Breast epithelium (tissue), 4 donors: ENCODE data around the gene SYT12. TPM values are rescaled to one million over a fixed set of nuclear protein-coding genes. Genes with fewer than 3 reads are reported as not detected.

Experiments used
- DNase-seq, 2 donors: peaks; one replicate each; pipeline ENCODE4 v3.0.0-alpha.2; 2019; ENCODE audit warnings: low spot score in 2 of 2
- H3K27ac ChIP-seq, 2 donors: fragments of 200-600 bp; sonication (generic) in 1 of 2; one replicate each; pipeline ENCODE4 v1.5.1; 2016 to 2019; ENCODE audit warnings: mild to moderate bottlenecking in 1 of 2
- H3K27me3 ChIP-seq, 2 donors: fragments of 200-600 bp; sonication (generic) in 1 of 2; one replicate each; pipeline versions ENCODE4 v1.5.1 to v1.6.0; 2017 to 2019; ENCODE audit warnings: control low read depth in 1 of 2, mild to moderate bottlenecking in 1 of 2
- H3K36me3 ChIP-seq: fragments of 200-600 bp; one replicate; pipeline ENCODE4 v1.5.1; 2019
- H3K4me1 ChIP-seq, 2 donors: fragments of 200-600 bp; sonication (generic); one replicate each; pipeline ENCODE4 v1.5.1; 2016 to 2019; ENCODE audit warnings: control low read depth in 1 of 2
- H3K4me3 ChIP-seq, 3 donors: fragments of 200-600 bp; sonication (generic); 1 replicate in 2 of 3; 2 replicates in 1 of 3; pipeline ENCODE4 v1.5.1; 2016 to 2019; ENCODE audit warnings: mild to moderate bottlenecking in 3 of 3, moderate library complexity in 2 of 3
- H3K9me3 ChIP-seq, 2 donors: fragments of 200-600 bp; sonication (generic) in 1 of 2; one replicate each; pipeline ENCODE4 v1.5.1; 2016 to 2019; ENCODE audit warnings: control low read depth in 1 of 2
- POLR2A ChIP-seq: fragments of 450-650 bp; IDR thresholded peaks from one replicate; pipeline ENCODE4 v1.6.1; 2016; ENCODE audit warnings: antibody characterized with exemption, mild to moderate bottlenecking, moderate library complexity
- POLR2AphosphoS5 ChIP-seq, 3 donors: sonication (generic); formaldehyde crosslinking; IDR thresholded peaks; one replicate each; pipeline ENCODE4 v1.6.1; 2017; ENCODE audit warnings: antibody characterized with exemption in 3 of 3
- intact Hi-C: fragments of 100-400 bp; cut with DNase I; formaldehyde crosslinking; loops from one replicate; pipeline ENCODE4 v1.15.1; 2023; ENCODE audit warnings: low total_unique reads
- total RNA-seq, 3 donors: library from RNA; depleted of rRNA; stranded (reverse); fragments of >200 nt; gene quantifications; one replicate each; pipeline ENCODE4 v1.1.0, GENCODE V29; 2016
- TF ChIP-seq, protein P1 (sequence below), 3 donors: fragments of 450-650 bp; IDR thresholded peaks; one replicate each; pipeline ENCODE4 v1.5.1; 2016 to 2017; ENCODE audit warnings: antibody characterized with exemption in 3 of 3, mild to moderate bottlenecking in 3 of 3, moderate library complexity in 3 of 3

Gene SYT12
- total RNA-seq, 3 donors from 2014 or later = 0.16 to 30.3 (median 10.2) TPM

DNA sequence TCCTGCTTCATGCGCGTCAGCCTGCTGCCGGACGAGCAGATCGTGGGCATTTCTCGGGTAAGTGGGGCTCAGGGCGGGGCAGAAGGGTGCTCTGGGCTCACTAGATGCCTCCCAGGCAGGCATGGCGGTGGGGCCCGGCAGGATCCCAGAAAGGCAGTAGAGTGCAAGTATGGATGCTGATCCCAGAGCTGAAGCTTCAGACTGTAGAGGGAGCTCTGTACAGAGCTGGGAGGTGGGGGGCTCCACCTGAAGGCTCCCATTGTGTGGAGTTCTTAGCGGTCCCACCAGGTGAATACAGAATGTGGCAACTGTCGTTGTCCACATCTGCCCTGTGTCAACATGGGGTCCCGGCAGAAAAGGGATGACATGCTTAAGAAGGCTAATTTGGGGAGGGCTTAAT is 17.2 kb downstream of the SYT12 start:
- Histone ChIP-seq H3K4me1 (no peaks in the 10 kb centered on the region), H3K27ac (no peak overlapping the region), H3K27me3 (no peaks in the 10 kb centered on the region), H3K4me3 (no peak overlapping the region), H3K36me3 (no peaks in the 10 kb centered on the region), H3K9me3 (no peaks in the 10 kb centered on the region)
- intact Hi-C loops = no loop called here
- no peak for DNase-seq
- no peak for TF ChIP-seq POLR2AphosphoS5 (IDR thresholded peaks at IDR 0.05)
- TF ChIP-seq POLR2A = no peak
- TF ChIP-seq, protein P1, sequence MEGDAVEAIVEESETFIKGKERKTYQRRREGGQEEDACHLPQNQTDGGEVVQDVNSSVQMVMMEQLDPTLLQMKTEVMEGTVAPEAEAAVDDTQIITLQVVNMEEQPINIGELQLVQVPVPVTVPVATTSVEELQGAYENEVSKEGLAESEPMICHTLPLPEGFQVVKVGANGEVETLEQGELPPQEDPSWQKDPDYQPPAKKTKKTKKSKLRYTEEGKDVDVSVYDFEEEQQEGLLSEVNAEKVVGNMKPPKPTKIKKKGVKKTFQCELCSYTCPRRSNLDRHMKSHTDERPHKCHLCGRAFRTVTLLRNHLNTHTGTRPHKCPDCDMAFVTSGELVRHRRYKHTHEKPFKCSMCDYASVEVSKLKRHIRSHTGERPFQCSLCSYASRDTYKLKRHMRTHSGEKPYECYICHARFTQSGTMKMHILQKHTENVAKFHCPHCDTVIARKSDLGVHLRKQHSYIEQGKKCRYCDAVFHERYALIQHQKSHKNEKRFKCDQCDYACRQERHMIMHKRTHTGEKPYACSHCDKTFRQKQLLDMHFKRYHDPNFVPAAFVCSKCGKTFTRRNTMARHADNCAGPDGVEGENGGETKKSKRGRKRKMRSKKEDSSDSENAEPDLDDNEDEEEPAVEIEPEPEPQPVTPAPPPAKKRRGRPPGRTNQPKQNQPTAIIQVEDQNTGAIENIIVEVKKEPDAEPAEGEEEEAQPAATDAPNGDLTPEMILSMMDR (IDR thresholded peaks at IDR 0.05) = no peak

DNA sequence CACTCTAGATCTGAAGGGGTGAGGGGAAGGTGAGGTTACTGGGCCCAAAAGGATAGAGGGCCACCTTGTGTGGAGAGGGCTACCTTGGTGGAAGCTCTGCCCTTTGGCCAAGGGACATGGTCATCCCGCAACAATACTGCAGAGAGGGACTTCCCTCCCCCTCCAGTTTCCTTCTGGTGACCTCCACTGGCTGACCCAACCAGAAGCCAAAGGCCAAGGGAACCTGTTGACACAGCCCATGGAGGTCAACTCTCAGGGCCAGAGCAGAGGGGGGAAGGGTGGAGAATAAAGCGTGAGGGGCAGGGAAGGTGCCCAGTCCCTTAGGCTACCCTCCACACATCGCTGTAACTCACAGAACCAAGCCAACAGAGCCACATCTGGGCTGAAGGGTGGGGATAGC is 18.7 kb downstream of the SYT12 start:
- Histone ChIP-seq H3K4me1 (no peaks in the 10 kb centered on the region), H3K9me3 (no peaks in the 10 kb centered on the region), H3K27ac (no peak overlapping the region), H3K4me3 (no peak overlapping the region), H3K27me3 (no peaks in the 10 kb centered on the region), H3K36me3 (no peaks in the 10 kb centered on the region)
- intact Hi-C loops = no loop called here
- TF ChIP-seq POLR2A (no peak), POLR2AphosphoS5 (IDR thresholded peaks at IDR 0.05) (no peak)
- TF ChIP-seq, protein P1 (IDR thresholded peaks at IDR 0.05) = no peak
- no peak for DNase-seq

DNA sequence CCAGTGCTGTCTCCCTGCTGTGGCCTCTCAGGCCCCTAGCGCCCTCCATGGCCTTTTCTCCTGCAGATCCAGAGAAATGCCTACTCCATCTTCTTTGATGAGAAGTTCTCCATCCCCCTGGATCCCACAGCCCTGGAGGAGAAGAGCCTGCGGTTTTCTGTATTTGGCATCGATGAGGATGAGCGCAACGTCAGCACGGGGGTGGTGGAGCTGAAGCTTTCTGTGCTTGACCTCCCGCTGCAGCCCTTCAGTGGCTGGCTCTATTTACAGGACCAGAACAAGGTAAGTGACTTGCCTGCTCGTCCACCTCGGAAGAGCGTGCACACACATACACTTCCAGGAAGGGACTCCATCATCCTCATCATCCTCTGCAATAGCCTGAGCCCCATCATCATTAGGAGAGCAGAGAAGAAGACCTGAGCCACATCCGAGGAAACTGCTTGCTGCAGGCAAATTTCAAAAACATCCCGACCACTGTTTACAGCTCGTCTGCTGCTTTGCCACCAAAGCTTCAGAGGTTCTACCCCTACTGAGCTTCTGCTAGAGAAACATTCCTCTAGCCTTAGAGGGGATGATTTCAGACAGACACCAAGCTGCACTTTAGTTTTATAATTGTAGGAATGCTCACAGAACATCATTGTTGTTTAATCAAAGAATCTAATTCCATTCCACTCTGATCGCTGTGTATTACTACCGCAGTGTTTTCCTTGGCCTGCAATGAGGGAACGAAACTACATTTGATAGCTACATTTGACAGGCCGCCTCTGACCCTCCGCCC is 20.8 kb downstream of the SYT12 start:
- H3K4me3 ChIP-seq = no peak overlapping the region
- intact Hi-C loops = no loop called here
- TF ChIP-seq, protein P1 (IDR thresholded peaks at IDR 0.05) = no peak
- TF ChIP-seq POLR2AphosphoS5 (IDR thresholded peaks at IDR 0.05) (no peak), POLR2A (no peak)
- DNase-seq = no peak
- no peaks in the 10 kb centered on the region for H3K9me3 ChIP-seq
- no peak overlapping the region for H3K27ac ChIP-seq
- H3K27me3 ChIP-seq = no peaks in the 10 kb centered on the region
- H3K36me3 ChIP-seq = no peaks in the 10 kb centered on the region
- H3K4me1 ChIP-seq = no peaks in the 10 kb centered on the region

DNA sequence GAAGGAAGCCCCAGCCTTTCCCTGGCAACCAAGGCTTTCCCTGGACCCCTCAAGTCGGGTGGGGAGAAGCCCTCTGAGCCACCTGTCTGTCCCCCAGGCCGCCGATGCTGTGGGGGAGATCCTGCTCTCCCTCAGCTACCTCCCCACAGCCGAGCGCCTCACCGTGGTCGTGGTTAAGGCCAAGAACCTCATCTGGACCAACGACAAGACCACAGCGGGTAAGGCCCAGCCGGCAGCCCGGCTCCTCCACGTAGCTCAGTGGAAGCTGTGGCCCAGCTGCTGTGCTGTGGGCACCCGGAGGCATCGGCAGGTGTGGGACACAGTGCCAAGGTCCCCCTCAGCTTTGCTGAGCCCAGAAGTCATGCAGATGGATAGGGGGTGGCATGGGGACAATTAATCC is 21.6 kb downstream of the SYT12 start:
- H3K4me3 ChIP-seq = no peak overlapping the region
- no peaks in the 10 kb centered on the region for H3K4me1 ChIP-seq
- no peak for DNase-seq
- H3K9me3 ChIP-seq = no peaks in the 10 kb centered on the region
- no peak overlapping the region for H3K27ac ChIP-seq
- H3K36me3 ChIP-seq = no peaks in the 10 kb centered on the region
- H3K27me3 ChIP-seq = no peaks in the 10 kb centered on the region
- TF ChIP-seq POLR2A = no peak
- no peak for TF ChIP-seq POLR2AphosphoS5 (IDR thresholded peaks at IDR 0.05)
- TF ChIP-seq, protein P1 (IDR thresholded peaks at IDR 0.05) = no peak
- intact Hi-C loops = no loop called here

DNA sequence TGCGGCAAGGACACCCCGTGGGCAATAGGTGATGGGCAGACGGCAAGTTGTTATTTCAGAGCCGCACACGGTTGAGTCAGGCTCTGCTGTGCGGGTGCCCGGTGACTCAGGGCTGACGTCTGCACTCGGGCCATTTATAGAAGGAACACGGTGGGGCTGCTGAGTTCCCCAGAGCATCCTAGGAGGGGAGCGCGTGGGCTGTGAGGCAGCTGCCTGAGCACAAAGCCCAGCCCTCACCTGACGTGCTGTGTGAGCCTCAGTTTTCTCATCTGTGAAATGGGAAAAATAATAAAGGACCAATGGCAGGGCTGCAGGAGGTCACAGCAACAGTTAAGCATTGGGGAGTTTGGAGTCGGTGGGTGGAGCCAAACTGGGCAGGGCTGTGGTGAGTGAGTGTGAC is 22.4 kb downstream of the SYT12 start:
- Histone ChIP-seq H3K4me1 (no peaks in the 10 kb centered on the region), H3K4me3 (no peak overlapping the region), H3K36me3 (no peaks in the 10 kb centered on the region), H3K27ac (no peak overlapping the region), H3K27me3 (no peaks in the 10 kb centered on the region), H3K9me3 (no peaks in the 10 kb centered on the region)
- no peak for DNase-seq
- intact Hi-C loops = no loop called here
- no peak for TF ChIP-seq POLR2AphosphoS5 (IDR thresholded peaks at IDR 0.05)
- TF ChIP-seq, protein P1 (IDR thresholded peaks at IDR 0.05) = no peak
- no peak for TF ChIP-seq POLR2A
